ENCODE results near the gene NUP133. TPM values are rescaled to one million over a fixed set of nuclear protein-coding genes. Genes with fewer than 3 reads are reported as not detected.
A peak's percentile ranks its signal among the peaks of the same experiment; 100 is the strongest.

Gene NUP133
- total and polyA plus RNA-seq, 10 of the 15 experiments (the other 5 are each of a cell fraction or from before 2014, with no cell fraction given): 10.9 to 45.4 (median 29.2) TPM

GRCh38 chr1:229507502-229507901 is 639 bp downstream of the NUP133 start:
- peak overlapping the region; percentile 82 for H3K4me2 ChIP-seq (ENCODE audit: control insufficient read depth, insufficient read depth)
- peak overlapping the region; percentile 93 for H3K4me3 ChIP-seq
- DNase-seq (ENCODE audit: low read depth, low spot score) (no peak), ATAC-seq (peak; percentile 5), FAIRE-seq (no peak)
- CTCF ChIA-PET: interaction anchor here (1.1 to 3.8 kb wide), 5 partner anchors 20 to 249 kb away, joined by 4 to 21 read pairs (median 7); partner anchors contain the start of gene ABCB10
- H3K4me1 ChIP-seq (ENCODE audit: control insufficient read depth, insufficient read depth, low read length): peaks cover 9% of the 10 kb centered on the region
- BruUV-seq (replicated peaks): no TSS peak
- H3K27me3 ChIP-seq (replicated peaks in 1 of 2; ENCODE audit: control insufficient read depth in 2 of 2, insufficient read depth in 2 of 2, low read length in 1 of 2): no peaks in the 10 kb centered on the region
- POLR2A ChIA-PET: interaction anchor here (1.2 kb wide), 1 partner anchor 12 kb away, joined by 3 read pairs; no protein-coding TSS in a partner anchor
- peaks cover 22% of the 10 kb centered on the region for H3K79me2 ChIP-seq (ENCODE audit: control insufficient read depth, insufficient read depth, low read length)
- peak overlapping the region; percentile 83 for H3K27ac ChIP-seq (ENCODE audit: control insufficient read depth, insufficient read depth)
- no peaks in the 10 kb centered on the region for H3K9me3 ChIP-seq (replicated peaks; ENCODE audit: control insufficient read depth, insufficient read depth, low read length)
- RAD21 ChIA-PET (ENCODE audit: unreplicated experiment): interaction anchor here (1.2 kb wide), 1 partner anchor 26 kb away, joined by 3 read pairs; no protein-coding TSS in a partner anchor
- intact Hi-C loops (cut with micrococcal nuclease; ENCODE audit: unreplicated experiment): no loop called here
- SMC1A ChIA-PET (ENCODE audit: uncharacterized antibody, unreplicated experiment): interaction anchor here (0.5 to 1.7 kb wide), 4 partner anchors 27 to 670 kb away, joined by 3 to 5 read pairs (median 4); no protein-coding TSS in a partner anchor
- peak overlapping the region; percentile 96 for H3K9ac ChIP-seq (ENCODE audit: control insufficient read depth, insufficient read depth, low read length)
- peak overlapping the region; percentile 97 for H2AFZ ChIP-seq (ENCODE audit: control insufficient read depth, low read depth, low read length)
- TF ChIP-seq ASH2L (IDR thresholded peaks at IDR 0.05; ENCODE audit: borderline replicate concordance, low read depth): no peak
- TF ChIP-seq PKNOX1 (IDR thresholded peaks at IDR 0.05): no peak
- TF ChIP-seq MTA2 (IDR thresholded peaks at IDR 0.05; ENCODE audit: low read depth): no peak
- no peak for TF ChIP-seq TARDBP (IDR thresholded peaks at IDR 0.05; ENCODE audit: borderline replicate concordance)
- no peak for TF ChIP-seq USF2 (IDR thresholded peaks at IDR 0.05; ENCODE audit: borderline replicate concordance, low read depth, low read length)
- TF ChIP-seq SMAD1 (IDR thresholded peaks at IDR 0.05; ENCODE audit: low read depth, partially characterized antibody): no peak
- no peak for TF ChIP-seq FOXK2 (IDR thresholded peaks at IDR 0.05)
- H3K36me3 ChIP-seq (ENCODE audit: control insufficient read depth in 2 of 2, insufficient read depth in 2 of 2, low read length in 1 of 2): no peaks in the 10 kb centered on the region; a peak in 1 of 4 replicates
- no peaks in the 10 kb centered on the region for H4K20me1 ChIP-seq (ENCODE audit: control insufficient read depth, insufficient read depth)
- in situ Hi-C loops (cut with MboI): no loop called here
- WGBS (ENCODE audit: insufficient coverage, insufficient replicate concordance, low lambda C conversion rate, missing lambda C conversion rate): 2% methylated on average over 5 of the region's 5 CpGs
